Astrocyte (in vitro differentiated cells and primary cell): ENCODE measurements around the gene MCOLN1. TPM values are rescaled to one million over a fixed set of nuclear protein-coding genes. Genes with fewer than 3 reads are reported as not detected.

Experiments used
- DNase-seq: peaks from one replicate; pipeline ENCODE4 v3.0.0-alpha.2; 2010; ENCODE audit warnings: low read depth
- FAIRE-seq: peaks from 2 replicates; lab custom pipeline; 2011; peaks lifted over from hg19 to GRCh38; lab: Jason Lieb, UNC
- H2AFZ ChIP-seq: 2 replicates; pipeline ENCODE4 v1.6.0; 2012; ENCODE audit warnings: low read depth, low read length, inconsistent platforms
- H3K27ac ChIP-seq: 2 replicates; pipeline ENCODE4 v1.5.1; 2011; ENCODE audit warnings: low read depth, low read length, inconsistent platforms
- H3K27me3 ChIP-seq: 2 replicates; pipeline ENCODE4 v1.6.0; 2011; ENCODE audit warnings: low read length, inconsistent platforms; ENCODE audit not compliant: insufficient read depth
- H3K36me3 ChIP-seq: 2 replicates; pipeline ENCODE4 v1.5.1; 2011; ENCODE audit warnings: low read length, inconsistent platforms; ENCODE audit not compliant: insufficient read depth
- H3K4me1 ChIP-seq: 2 replicates; pipeline ENCODE4 v1.5.1; 2011; ENCODE audit warnings: low read length, inconsistent platforms; ENCODE audit not compliant: insufficient read depth
- H3K4me2 ChIP-seq: 2 replicates; pipeline ENCODE4 v1.6.0; 2012; ENCODE audit warnings: low read length, inconsistent platforms
- H3K4me3 ChIP-seq: 2 replicates; pipeline ENCODE4 v1.5.1; 2011; ENCODE audit warnings: low read depth, mild to moderate bottlenecking, low read length, inconsistent platforms; ENCODE audit not compliant: insufficient read depth
- H3K79me2 ChIP-seq: 2 replicates; pipeline ENCODE4 v1.6.0; 2012; ENCODE audit warnings: mild to moderate bottlenecking, low read length, inconsistent platforms; ENCODE audit not compliant: insufficient read depth
- H3K9ac ChIP-seq: 2 replicates; pipeline ENCODE4 v1.6.0; 2012; ENCODE audit warnings: mild to moderate bottlenecking, low read length, inconsistent platforms
- H3K9me3 ChIP-seq: 2 replicates; pipeline ENCODE4 v1.5.1; 2012; ENCODE audit warnings: low read depth, mild to moderate bottlenecking, low read length, inconsistent platforms; ENCODE audit not compliant: insufficient read depth
- H4K20me1 ChIP-seq: 2 replicates; pipeline ENCODE4 v1.6.0; 2012; ENCODE audit warnings: low read length, inconsistent platforms; ENCODE audit not compliant: insufficient read depth
- H3K27ac Mint-ChIP-seq: one replicate; pipeline ENCODE4 v1.8.0; 2021; ENCODE audit warnings: mild to moderate bottlenecking, mixed read lengths; ENCODE audit not compliant: unreplicated experiment
- H3K27me3 Mint-ChIP-seq: one replicate; pipeline ENCODE4 v1.8.0; 2021; ENCODE audit warnings: low read depth, mixed read lengths; ENCODE audit not compliant: unreplicated experiment
- H3K36me3 Mint-ChIP-seq: one replicate; pipeline ENCODE4 v1.8.0; 2021; ENCODE audit warnings: low read depth, mixed read lengths; ENCODE audit not compliant: unreplicated experiment
- H3K4me1 Mint-ChIP-seq: one replicate; pipeline ENCODE4 v1.8.0; 2021; ENCODE audit warnings: low read depth, mixed read lengths; ENCODE audit not compliant: unreplicated experiment
- H3K4me3 Mint-ChIP-seq: one replicate; pipeline ENCODE4 v1.8.0; 2021; ENCODE audit warnings: mild to moderate bottlenecking, moderate library complexity, mixed read lengths; ENCODE audit not compliant: unreplicated experiment
- H3K9me3 Mint-ChIP-seq: one replicate; pipeline ENCODE4 v1.8.0; 2021; ENCODE audit warnings: mild to moderate bottlenecking, mixed read lengths; ENCODE audit not compliant: unreplicated experiment
- EZH2 ChIP-seq: IDR thresholded peaks from 2 replicates; pipeline ENCODE4 v1.6.1; 2012; ENCODE audit warnings: mild to moderate bottlenecking, low read length, inconsistent platforms; ENCODE audit not compliant: insufficient read depth
- total RNA-seq: library from RNA; stranded (reverse); gene quantifications from 2 replicates; pipeline ENCODE4 v1.2.1, GENCODE V29; 2021
- TF ChIP-seq, protein P1 (sequence below): IDR thresholded peaks from 2 replicates; pipeline ENCODE4 v1.5.1; 2011; ENCODE audit warnings: low read depth, mild to moderate bottlenecking, inconsistent platforms, low read length, moderate library complexity; ENCODE audit not compliant: insufficient read depth

MCOLN1 gene
- total RNA-seq, 1 donor from 2014 or later = 26.2 TPM

GRCh38 chr19:7478843-7479227, 43.6 kb upstream of the MCOLN1 start:
- Mint-ChIP-seq H3K4me1 (peaks cover 6% of the 10 kb centered on the region), H3K27ac (no peak overlapping the region), H3K9me3 (no peaks in the 10 kb centered on the region), H3K36me3 (no peaks in the 10 kb centered on the region), H3K27me3 (no peaks in the 10 kb centered on the region), H3K4me3 (no peak overlapping the region)
- Histone ChIP-seq H3K4me3 (no peak overlapping the region), H3K79me2 (no peaks in the 10 kb centered on the region), H3K4me1 (peaks cover 9% of the 10 kb centered on the region), H2AFZ (no peak overlapping the region), H3K9ac (no peak overlapping the region), H3K4me2 (peak overlapping the region; percentile 16), H3K36me3 (no peaks in the 10 kb centered on the region), H3K27me3 (no peaks in the 10 kb centered on the region), H3K9me3 (no peaks in the 10 kb centered on the region), H3K27ac (no peak overlapping the region), H4K20me1 (no peaks in the 10 kb centered on the region)
- no peak for FAIRE-seq
- DNase-seq = no peak
- TF ChIP-seq, protein P1, sequence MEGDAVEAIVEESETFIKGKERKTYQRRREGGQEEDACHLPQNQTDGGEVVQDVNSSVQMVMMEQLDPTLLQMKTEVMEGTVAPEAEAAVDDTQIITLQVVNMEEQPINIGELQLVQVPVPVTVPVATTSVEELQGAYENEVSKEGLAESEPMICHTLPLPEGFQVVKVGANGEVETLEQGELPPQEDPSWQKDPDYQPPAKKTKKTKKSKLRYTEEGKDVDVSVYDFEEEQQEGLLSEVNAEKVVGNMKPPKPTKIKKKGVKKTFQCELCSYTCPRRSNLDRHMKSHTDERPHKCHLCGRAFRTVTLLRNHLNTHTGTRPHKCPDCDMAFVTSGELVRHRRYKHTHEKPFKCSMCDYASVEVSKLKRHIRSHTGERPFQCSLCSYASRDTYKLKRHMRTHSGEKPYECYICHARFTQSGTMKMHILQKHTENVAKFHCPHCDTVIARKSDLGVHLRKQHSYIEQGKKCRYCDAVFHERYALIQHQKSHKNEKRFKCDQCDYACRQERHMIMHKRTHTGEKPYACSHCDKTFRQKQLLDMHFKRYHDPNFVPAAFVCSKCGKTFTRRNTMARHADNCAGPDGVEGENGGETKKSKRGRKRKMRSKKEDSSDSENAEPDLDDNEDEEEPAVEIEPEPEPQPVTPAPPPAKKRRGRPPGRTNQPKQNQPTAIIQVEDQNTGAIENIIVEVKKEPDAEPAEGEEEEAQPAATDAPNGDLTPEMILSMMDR = no peak
- TF ChIP-seq EZH2 = no peak

- Mint-ChIP-seq H3K27me3 (no peaks in the 10 kb centered on the region), H3K9me3 (peaks cover 2% of the 10 kb centered on the region), H3K4me1 (peaks cover 6% of the 10 kb centered on the region), H3K36me3 (no peaks in the 10 kb centered on the region), H3K27ac (peak overlapping the region; percentile 90), H3K4me3 (no peak overlapping the region)
- no peaks in the 10 kb centered on the region for H3K9me3 ChIP-seq
- no peaks in the 10 kb centered on the region for H3K36me3 ChIP-seq
- no peak overlapping the region for H3K9ac ChIP-seq
- H4K20me1 ChIP-seq = no peaks in the 10 kb centered on the region
- FAIRE-seq (no peak), DNase-seq (no peak)
- no peak overlapping the region for H3K27ac ChIP-seq
- H3K27me3 ChIP-seq = no peaks in the 10 kb centered on the region
- peaks cover 9% of the 10 kb centered on the region for H3K4me1 ChIP-seq
- no peak overlapping the region for H2AFZ ChIP-seq
- H3K4me3 ChIP-seq = no peak overlapping the region
- TF ChIP-seq, protein P1 = no peak
- TF ChIP-seq EZH2 = no peak
- H3K79me2 ChIP-seq = no peaks in the 10 kb centered on the region
- H3K4me2 ChIP-seq = no peak overlapping the region
Observed at GRCh38 chr19:7480222-7480969, 42.0 kb upstream of the MCOLN1 start.

GRCh38 chr19:7480970-7481255, 41.5 kb upstream of the MCOLN1 start:
- no peak overlapping the region for H3K9ac ChIP-seq
- no peak for FAIRE-seq
- no peaks in the 10 kb centered on the region for H3K27me3 ChIP-seq

More at GRCh38 chr19:7480970-7481255, 41.5 kb upstream of the MCOLN1 start:
- Histone ChIP-seq H3K4me2 (no peak overlapping the region), H3K4me1 (peaks cover 9% of the 10 kb centered on the region), H3K27ac (no peak overlapping the region), H3K4me3 (no peak overlapping the region), H3K9me3 (no peaks in the 10 kb centered on the region), H3K79me2 (no peaks in the 10 kb centered on the region), H4K20me1 (no peaks in the 10 kb centered on the region), H3K36me3 (no peaks in the 10 kb centered on the region), H2AFZ (no peak overlapping the region)
- Mint-ChIP-seq H3K4me3 (no peak overlapping the region), H3K27ac (peak overlapping the region; percentile 7), H3K4me1 (peaks cover 6% of the 10 kb centered on the region), H3K36me3 (no peaks in the 10 kb centered on the region), H3K27me3 (no peaks in the 10 kb centered on the region), H3K9me3 (peaks cover 2% of the 10 kb centered on the region)
- DNase-seq = no peak
- TF ChIP-seq, protein P1 = no peak
- no peak for TF ChIP-seq EZH2
